ENCODE data around the gene TPM2. TPM values are rescaled to one million over a fixed set of nuclear protein-coding genes. Genes with fewer than 3 reads are reported as not detected.
A peak's percentile ranks its signal among the peaks of the same experiment; 100 is the strongest.
"Not testable (repeated sequence)": the region's sequence is repeated elsewhere in the genome, so short reads cannot be mapped to it uniquely, and the experiment has no call there.

TPM2 gene
- total RNA-seq, 1 donor, result 5.7 TPM

GRCh38 chr9:35658137-35658967 is 31.4 kb downstream of the TPM2 start, which contains the start of gene CCDC107:
Gene CCDC107, plus strand, starts transcription at chr9:35658292. Its CDS starts 88 bp downstream, at chr9:35658380.
- peak; percentile 84 to 89 (median 87) for DNase-seq (ENCODE audit: low read depth in 2 of 3, low spot score in 2 of 3)

- DNase-seq (ENCODE audit: low read depth in 2 of 3, low spot score in 2 of 3), result peak; percentile 90 to 96 (median 92)
These were observed 32.1 kb downstream of the TPM2 start, which contains the start of gene RMRP for GRCh38 chr9:35657546-35658136. Gene RMRP, minus strand, starts transcription at chr9:35658019.

GRCh38 chr9:35656831-35657545 is 32.7 kb downstream of the TPM2 start:
- DNase-seq (ENCODE audit: low read depth in 2 of 3, low spot score in 2 of 3), result no peak

GRCh38 chr9:35656348-35656747 is 33.4 kb downstream of the TPM2 start:
- no peak for DNase-seq (ENCODE audit: low read depth in 2 of 3, low spot score in 2 of 3)

GRCh38 chr9:35653611-35654010 is 36.1 kb downstream of the TPM2 start:
- DNase-seq (ENCODE audit: low read depth in 2 of 3, low spot score in 2 of 3), result no peak

- DNase-seq (ENCODE audit: low read depth in 2 of 3, low spot score in 2 of 3), result no peak
These were observed 36.9 kb downstream of the TPM2 start for GRCh38 chr9:35652829-35653209.

DNA sequence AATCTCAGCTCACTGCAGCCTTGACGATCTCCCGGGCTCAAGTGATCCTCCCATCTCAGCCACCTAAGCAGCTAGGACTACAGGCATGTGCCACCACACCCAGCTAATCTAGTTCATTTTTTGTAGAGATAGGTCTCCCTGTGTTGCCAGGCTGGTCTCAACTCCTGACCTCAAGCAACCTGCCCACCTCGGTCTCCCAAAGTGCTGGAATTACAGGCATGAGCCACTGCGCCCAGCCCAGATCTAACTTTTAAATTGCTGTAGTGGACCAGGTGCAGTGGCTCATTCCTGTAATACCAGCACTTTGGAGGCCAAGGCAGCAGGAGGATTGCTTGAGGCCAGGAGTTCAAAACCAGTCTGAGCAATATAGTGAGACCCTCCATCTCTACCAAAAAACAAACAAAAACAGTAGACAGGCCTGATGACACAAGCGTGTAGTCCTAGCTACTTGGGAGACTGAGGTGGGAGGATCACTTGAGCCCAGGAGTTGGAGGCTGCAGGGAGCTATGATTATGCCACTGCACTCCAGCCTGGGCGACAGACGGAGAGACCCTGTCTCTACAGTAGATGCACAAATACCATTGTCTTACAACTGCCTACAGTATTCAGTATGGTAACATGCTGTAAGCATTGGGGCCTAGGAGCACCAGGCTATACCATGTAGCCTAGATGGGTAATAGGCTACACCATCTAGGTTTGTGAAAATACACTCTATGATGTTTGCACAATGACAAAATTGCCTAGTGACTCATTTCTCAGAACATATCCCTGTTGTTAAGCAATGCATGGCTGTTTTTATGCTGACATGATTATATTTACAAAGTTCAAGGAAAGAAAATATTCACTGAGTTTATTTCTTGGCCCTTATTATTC is 37.5 kb downstream of the TPM2 start:
- no peak for DNase-seq (ENCODE audit: low read depth in 2 of 3, low spot score in 2 of 3)

GRCh38 chr9:35650341-35651158 is 39.2 kb downstream of the TPM2 start, which contains the start of gene SIT1:
Gene SIT1, minus strand, starts transcription at chr9:35650931. Its CDS starts 78 bp downstream, at chr9:35650853.
- no peak for DNase-seq (ENCODE audit: low read depth in 2 of 3, low spot score in 2 of 3)

DNA sequence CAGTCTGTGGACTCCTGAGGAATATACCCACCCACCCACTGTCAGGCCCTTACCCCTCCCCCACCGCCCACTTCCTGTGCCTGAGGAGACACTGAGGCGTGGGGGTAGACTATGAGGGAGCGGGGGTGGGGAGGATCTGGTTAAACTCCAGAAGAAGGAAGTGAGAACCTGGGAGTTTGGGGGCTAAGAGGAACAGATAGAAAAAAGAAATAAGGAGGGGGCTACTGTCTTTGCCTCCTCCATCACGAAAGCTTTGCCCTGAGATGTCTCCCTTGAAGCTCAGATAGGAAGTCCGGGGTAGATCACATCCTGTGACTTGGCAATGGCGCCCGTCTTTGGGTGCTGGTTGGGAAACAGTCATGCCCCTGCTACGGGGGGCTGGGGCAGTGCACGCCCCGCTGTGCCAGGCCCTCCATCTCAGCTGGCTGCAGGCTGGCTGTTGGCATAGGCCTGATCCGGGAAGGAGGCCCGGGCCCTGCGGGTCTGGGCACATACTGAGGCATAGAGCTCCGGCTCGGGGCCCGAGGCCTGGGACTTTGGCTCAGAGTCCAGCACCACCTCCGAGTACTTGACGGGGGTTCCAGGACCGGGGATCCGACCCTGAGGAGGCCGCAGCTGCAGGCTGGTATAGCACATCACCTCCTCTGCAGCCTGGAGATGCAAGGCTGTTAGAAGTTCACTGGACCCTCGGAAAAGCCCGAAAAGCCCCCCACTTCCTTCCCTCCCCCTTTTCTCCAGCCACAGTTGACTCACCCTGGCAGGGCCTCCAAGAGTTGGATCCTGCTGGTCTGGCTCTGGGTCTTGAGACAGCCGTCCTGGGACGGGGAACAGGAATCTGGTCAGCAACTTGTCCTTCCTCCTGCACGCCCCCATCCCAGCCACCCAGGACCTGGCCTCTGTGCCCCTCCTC is 40.0 kb downstream of the TPM2 start:
- no peak for DNase-seq (ENCODE audit: low read depth in 2 of 3, low spot score in 2 of 3)

GRCh38 chr9:35646533-35647265 is 43.0 kb downstream of the TPM2 start:
- DNase-seq (ENCODE audit: low read depth in 2 of 3, low spot score in 2 of 3), result peak; percentile 89 to 94 (median 90)

GRCh38 chr9:35646153-35646532 is 43.6 kb downstream of the TPM2 start:
- peak in 1 of 3 donors; percentile 40 for DNase-seq (ENCODE audit: low read depth in 2 of 3, low spot score in 2 of 3)

GRCh38 chr9:35645736-35646135 is 44.0 kb downstream of the TPM2 start:
- DNase-seq (ENCODE audit: low read depth in 2 of 3, low spot score in 2 of 3), result not testable (repeated sequence)

GRCh38 chr9:35643046-35643445 is 46.7 kb downstream of the TPM2 start:
- no peak for DNase-seq (ENCODE audit: low read depth in 2 of 3, low spot score in 2 of 3)

DNA sequence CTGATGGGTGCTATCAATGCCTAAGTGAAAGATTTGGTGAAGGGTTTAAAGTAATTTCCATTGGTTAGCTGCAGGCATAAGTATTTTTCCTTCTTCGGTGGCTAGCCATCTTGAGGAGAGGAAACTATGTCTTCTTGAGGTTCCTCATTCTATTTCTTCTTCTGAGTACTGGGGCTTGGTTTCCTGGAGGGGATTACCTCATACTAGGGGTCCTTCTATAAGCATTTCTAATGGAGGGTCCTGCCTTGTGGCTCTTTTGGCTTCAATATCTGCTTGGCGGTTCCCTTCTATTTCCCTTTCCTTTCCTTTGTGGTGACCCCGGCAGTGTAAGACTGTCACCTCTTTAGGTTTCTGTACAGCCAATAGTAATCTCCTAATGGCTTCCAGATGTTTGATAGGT is 48.2 kb downstream of the TPM2 start:
- not testable (repeated sequence) for DNase-seq (ENCODE audit: low read depth in 2 of 3, low spot score in 2 of 3)

GRCh38 chr9:35640431-35640830 is 49.3 kb downstream of the TPM2 start:
- DNase-seq (ENCODE audit: low read depth in 2 of 3, low spot score in 2 of 3), result not testable (repeated sequence)

DNA sequence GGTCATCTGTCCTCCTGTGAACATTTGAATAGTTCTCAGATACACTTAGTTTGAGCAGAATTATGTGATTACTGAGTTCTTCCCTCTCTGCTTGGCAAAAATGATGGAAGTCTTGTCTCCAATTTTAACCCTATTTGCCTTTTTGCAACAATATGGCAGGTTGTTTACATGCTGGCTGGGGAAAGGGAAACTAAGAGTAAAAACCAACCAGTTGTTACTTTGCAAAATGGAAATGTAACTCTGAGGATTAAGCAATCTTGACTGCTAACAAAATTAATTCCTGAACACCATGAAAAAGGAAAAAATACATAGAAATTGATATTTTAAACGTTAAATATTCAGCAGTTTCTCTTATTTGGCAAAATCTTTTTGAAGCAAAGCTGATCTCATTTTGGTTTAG is 50.1 kb downstream of the TPM2 start:
- no peak for DNase-seq (ENCODE audit: low read depth in 2 of 3, low spot score in 2 of 3)

- not testable (repeated sequence) for DNase-seq (ENCODE audit: low read depth in 2 of 3, low spot score in 2 of 3)
These were observed 50.5 kb downstream of the TPM2 start for GRCh38 chr9:35639225-35639624.

- peak in 1 of 3 donors; percentile 35 for DNase-seq (ENCODE audit: low read depth in 2 of 3, low spot score in 2 of 3)
These were observed 51.0 kb downstream of the TPM2 start for GRCh38 chr9:35638751-35639150.

Data from hematopoietic multipotent progenitor cell (in vitro differentiated cells).